Astrocyte of the cerebellum (primary cell): Measurements from ENCODE around the gene MT1B.

Experiments used
- DNase-seq: peaks from one replicate; pipeline ENCODE4 v3.0.0-alpha.2; 2011; ENCODE audit warnings: low read depth
- H3K4me3 ChIP-seq: 2 replicates; pipeline ENCODE4 v1.5.1; 2011; ENCODE audit warnings: mild to moderate bottlenecking, low read depth, low read length, moderate library complexity
- CTCF ChIP-seq: IDR thresholded peaks from 2 replicates; pipeline ENCODE4 v1.5.1; 2012; ENCODE audit warnings: low read length, low read depth, moderate library complexity, mild to moderate bottlenecking; ENCODE audit errors: missing control alignments
- in situ Hi-C: cut with HindIII; loops from 2 replicates; pipeline ENCODE4 v1.10.0; 2017; ENCODE audit warnings: low sequenced_read_pairs

The MT1B gene

GRCh38 chr16:56610609-56611111 is 41.0 kb upstream of the MT1B start:
- in situ Hi-C loops: no loop called here
- DNase-seq: no peak
- TF ChIP-seq CTCF: no peak
- peak overlapping the region; percentile 88 for H3K4me3 ChIP-seq

GRCh38 chr16:56611281-56611833 is 40.3 kb upstream of the MT1B start:
- in situ Hi-C loops: no loop called here
- H3K4me3 ChIP-seq: no peak overlapping the region
- no peak for DNase-seq
- TF ChIP-seq CTCF: no peak

- no peak for DNase-seq
- in situ Hi-C loops: no loop called here
- TF ChIP-seq CTCF: no peak
- H3K4me3 ChIP-seq: no peak overlapping the region
Observed at GRCh38 chr16:56613706-56614105, 38.0 kb upstream of the MT1B start.

- in situ Hi-C loops: no loop called here
- H3K4me3 ChIP-seq: no peak overlapping the region
- peak; percentile 66 for DNase-seq
- no peak for TF ChIP-seq CTCF
Observed at GRCh38 chr16:56614549-56614991, 37.1 kb upstream of the MT1B start.

- DNase-seq: no peak
- in situ Hi-C loops: no loop called here
- no peak for TF ChIP-seq CTCF
- no peak overlapping the region for H3K4me3 ChIP-seq
Observed at GRCh38 chr16:56615353-56615752, 36.3 kb upstream of the MT1B start.

GRCh38 chr16:56616608-56617211 is 35.0 kb upstream of the MT1B start:
- peak overlapping the region; percentile 28 for H3K4me3 ChIP-seq
- no peak for DNase-seq
- in situ Hi-C loops: no loop called here
- TF ChIP-seq CTCF: no peak
